NCI-H2171 (cell line): ENCODE data around the gene ANXA8L1.
"Not testable (repeated sequence)": the region's sequence is repeated elsewhere in the genome, so short reads cannot be mapped to it uniquely, and the experiment has no call there.

ENCODE experiments used
- DNase-seq: peaks from one replicate; lab custom pipeline; 2025; lab: John Stamatoyannopoulos, UW

The ANXA8L1 gene

DNA sequence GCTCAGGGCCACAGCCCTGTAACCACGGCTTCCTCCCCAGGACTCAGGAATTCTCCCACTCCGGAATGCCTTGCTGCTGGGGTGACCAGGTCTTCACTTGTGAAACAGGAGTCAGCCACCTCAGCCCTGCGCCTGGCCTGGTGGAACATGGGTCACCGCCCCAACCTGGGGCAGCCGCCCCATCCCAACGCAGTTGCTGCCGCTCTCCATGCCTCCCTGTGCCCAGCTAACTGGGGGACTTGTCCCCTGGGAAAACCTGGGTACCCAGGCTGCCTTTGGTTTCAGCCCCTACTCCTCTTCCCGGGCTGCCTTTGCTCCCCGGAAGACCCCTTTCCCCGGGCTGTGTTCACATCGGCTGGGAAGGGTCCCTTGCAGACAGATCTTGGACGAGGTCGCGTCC lies 22.2 kb downstream of the ANXA8L1 start:
- not testable (repeated sequence) for DNase-seq

DNA sequence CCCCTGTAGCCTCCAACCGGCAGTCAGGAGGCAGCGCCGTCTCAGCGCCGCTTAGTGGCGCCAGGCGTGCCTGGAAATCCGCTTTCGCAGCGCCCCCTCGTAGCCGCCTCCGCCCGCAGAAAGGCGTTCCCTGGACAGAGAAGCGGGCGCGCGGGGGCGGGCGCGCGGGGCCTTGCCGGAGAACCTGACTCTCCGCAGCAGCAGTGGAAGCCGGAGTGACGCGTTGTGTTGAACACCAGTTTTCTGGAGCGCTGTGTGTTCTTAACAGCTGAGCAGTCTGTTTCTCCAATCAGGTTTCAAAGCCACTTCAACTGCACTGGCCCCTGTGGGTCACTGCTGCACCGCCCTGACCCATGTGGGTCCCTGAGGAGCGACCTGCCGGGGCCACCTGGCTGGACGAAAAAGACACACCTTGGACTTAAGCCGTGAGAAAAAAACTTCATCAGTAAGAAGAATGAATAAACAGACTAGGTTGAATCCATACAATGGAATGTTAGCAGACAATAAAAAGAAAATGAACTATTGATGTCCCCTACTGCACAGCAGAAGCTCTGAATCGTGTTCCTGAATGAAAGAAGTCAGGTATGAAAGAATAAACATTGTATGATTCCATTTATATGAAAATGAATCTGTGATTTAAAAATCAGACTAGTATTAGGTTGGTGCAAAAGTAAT lies 22.8 kb downstream of the ANXA8L1 start:
- not testable (repeated sequence) for DNase-seq

DNA sequence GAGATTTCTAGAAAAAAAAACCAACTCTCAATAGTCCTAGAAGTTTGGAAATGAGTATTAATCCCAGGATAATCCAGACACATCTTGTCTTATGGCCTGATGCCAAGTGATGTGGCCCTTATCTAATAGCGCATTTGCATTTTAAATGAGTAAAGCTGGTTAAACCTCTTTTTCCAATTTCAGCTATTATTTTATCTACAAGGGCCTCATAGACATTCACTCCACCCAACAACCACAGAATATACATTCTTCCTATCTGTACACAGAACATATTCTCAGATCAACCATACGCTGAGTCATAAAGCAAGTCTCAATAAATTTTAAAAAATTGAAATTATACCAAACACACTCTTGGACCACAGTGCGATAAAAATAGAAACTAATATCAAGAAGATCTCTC lies 34.0 kb downstream of the ANXA8L1 start:
- DNase-seq: not testable (repeated sequence)

DNA sequence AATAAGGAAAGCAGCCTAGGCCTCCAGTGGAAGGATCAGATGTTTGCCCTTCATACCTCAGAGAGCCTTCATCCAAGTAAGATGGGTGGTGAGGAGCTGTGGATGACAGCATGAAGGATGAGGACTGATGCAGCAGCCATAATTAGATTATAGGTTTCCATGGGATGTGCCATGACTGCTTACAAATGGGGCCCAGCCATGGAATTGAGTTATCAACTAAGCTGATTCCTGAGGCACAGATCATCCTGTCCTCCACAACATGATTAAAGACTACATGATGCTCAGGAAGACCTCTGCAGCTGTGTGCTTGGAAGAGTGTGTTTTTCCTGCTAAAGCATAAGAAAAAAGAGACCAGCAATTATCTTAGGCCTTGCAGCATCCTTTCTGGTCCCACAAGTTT lies 35.5 kb downstream of the ANXA8L1 start:
- not testable (repeated sequence) for DNase-seq

DNA sequence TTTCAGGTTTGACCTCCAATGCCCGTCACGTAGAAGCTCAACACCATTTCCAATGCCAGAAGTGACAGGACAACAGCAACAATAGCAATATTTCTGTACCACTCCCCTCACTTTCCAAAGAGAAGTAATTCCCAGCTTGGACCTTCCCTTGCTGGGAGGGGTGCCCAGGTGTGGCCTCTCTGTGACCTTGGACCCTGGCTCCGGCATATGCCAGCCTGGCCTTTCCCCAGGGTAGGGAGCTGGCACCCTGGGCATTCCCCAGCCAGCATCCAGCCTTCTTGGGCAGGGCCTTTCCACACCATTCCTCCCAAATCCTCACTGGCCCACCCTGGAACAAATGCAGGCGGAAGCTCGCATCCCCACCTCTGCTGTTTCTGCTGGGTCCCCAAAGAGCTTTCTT lies 37.1 kb downstream of the ANXA8L1 start:
- DNase-seq: not testable (repeated sequence)

DNA sequence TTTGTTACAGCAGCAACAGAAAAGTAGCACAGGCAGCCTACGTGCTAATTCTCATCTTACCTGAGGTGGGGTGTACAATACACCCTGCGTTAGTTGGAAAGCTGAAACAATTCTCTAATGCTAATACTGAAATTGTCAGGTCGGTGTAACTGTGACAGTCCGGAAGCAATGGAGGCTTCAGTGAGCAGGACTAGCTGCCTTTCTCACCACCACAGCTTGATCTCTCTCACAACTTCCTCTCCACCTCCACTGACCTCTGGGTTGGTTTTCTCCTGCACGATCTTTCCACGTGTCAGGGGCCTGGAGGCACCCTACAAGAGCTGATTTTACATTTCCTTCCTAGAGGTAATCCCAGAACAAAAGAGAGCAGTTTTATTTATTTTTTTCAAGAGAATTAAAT lies 39.7 kb downstream of the ANXA8L1 start:
- not testable (repeated sequence) for DNase-seq

DNA sequence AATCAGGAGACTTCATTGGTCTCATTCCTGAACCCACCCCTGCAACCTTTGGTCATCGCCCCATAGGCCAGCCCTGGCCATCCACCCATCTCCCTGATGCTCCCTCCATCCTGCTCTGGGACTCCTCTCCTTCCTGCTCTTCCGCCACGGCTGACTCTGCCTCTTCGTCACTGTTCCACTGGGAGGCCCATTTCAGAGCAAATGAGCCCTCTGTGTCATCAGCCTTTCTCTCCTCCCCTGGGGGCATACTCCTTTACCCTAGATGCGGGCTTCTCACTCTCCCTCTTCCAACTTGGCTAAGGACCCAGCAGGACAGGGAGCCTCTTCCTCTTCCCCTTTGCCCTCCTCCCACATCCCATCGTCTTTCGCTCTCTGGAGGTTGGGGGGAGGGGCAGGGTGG lies 42.7 kb downstream of the ANXA8L1 start:
- not testable (repeated sequence) for DNase-seq

DNA sequence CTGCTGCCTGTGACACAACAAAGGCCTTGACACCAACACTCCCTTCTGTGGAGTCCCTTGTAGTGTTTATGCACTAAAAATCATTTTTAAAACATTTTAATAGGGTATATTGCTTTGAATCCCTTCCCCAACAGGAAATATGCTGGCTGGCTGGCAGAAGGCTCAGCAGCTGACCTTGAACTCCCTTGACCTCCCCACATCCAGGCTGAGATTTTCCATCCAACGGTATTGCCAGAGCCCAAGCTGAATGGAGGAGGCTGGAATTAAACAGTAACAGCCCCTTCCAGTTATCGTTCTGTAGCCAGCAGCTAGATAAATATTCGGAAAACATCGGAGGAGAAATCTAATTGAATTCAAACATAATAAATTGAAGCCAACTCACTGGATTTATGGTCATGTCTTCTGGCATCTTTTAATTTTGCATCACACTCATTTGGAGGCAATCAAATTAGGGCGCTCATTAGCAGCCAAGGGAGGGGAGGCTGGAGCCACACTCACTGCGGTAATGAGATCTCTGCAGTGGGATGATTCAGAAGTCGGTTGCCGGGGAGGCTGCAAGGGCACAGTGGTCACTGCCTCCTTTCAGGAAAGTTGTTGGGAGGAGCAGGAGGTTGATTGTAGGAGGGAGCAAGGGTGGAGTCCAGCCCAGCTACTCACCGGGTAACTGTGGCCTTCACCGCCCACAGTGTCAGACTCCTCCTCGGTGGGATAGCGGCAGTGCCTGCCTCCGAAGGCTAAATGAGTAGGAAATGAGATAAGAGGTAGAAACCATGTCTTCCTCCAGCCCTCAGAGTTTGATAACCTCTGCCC lies 44.2 kb downstream of the ANXA8L1 start:
- not testable (repeated sequence) for DNase-seq

DNA sequence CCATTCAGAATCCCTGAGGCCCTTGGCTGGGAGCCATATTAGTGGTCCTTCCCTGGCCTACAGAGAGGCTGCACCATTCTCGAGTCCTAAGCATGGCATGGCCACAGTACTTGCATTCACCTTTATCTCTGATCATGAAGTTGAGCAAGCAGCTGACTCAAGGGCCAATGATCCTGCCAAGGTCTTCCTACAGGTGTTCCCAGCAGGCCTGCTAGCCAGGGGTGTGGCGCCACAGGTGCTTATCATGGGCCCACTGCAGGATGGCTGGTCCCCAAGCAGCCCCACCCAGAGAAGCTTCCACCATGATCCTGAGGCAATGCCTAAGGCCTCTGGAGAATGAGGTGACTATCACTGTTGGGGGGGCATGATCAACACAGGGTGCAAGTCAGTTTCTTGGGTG lies 48.0 kb downstream of the ANXA8L1 start:
- not testable (repeated sequence) for DNase-seq

DNA sequence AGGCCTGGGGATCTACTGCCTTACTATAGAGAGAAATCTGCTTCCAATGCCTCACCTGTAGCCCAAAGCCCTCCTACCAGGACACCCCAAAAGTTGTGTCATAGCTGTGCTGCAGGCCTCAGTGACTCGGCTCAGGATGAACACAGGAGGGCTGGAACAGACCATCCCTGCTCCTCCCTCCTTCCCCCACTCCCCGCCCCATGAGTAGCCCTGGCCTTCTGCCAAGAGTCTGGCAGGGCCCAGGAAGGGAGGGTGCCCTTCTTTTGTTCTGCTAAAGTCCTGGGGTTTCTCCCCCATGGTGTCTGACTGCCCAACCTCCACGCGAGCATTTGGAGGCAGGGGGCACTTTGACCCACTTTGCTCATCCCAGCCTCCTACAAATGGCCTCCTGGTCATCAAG lies 65.4 kb downstream of the ANXA8L1 start:
- DNase-seq: not testable (repeated sequence)
